Measurements from ENCODE around the gene SYTL1. TPM values are rescaled to one million over a fixed set of nuclear protein-coding genes. Genes with fewer than 3 reads are reported as not detected.

SYTL1 gene
- polyA plus RNA-seq, 2 donors, result 136 to 302 TPM

GRCh38 chr1:27301052-27301422, 40.8 kb upstream of the SYTL1 start:
- H3K4me3 ChIP-seq (ENCODE audit: low read depth in 1 of 2, low read length in 2 of 2), result no peak overlapping the region
- no peaks in the 10 kb centered on the region for H3K9me3 ChIP-seq (ENCODE audit: control insufficient read depth in 2 of 2, insufficient read depth in 1 of 2, low read depth in 1 of 2, low read length in 1 of 2)
- H3K27me3 ChIP-seq (ENCODE audit: control insufficient read depth in 1 of 2, insufficient read depth in 2 of 2, low read length in 2 of 2), result no peaks in the 10 kb centered on the region
- H3K36me3 ChIP-seq (ENCODE audit: control insufficient read depth in 2 of 2, insufficient read depth in 2 of 2, low read length in 1 of 2), result peaks cover 7 to 32% of the 10 kb centered on the region in 2 donors
- H3K27ac ChIP-seq (ENCODE audit: low read depth in 2 of 2, low read length in 1 of 2), result peak overlapping the region; percentile 46 to 86
- WGBS, 2 donors, result 60 to 71% methylated on average over 8 of the region's 8 CpGs
- peaks cover 0 to 18% of the 10 kb centered on the region in 2 donors for H3K4me1 ChIP-seq (ENCODE audit: control insufficient read depth in 2 of 2, insufficient read depth in 2 of 2, low read length in 1 of 2)

GRCh38 chr1:27301582-27302199, 40.1 kb upstream of the SYTL1 start:
- Histone ChIP-seq H3K4me3 (ENCODE audit: low read depth in 1 of 2, low read length in 2 of 2) (no peak overlapping the region), H3K27ac (ENCODE audit: low read depth in 2 of 2, low read length in 1 of 2) (no peak overlapping the region), H3K36me3 (ENCODE audit: control insufficient read depth in 2 of 2, insufficient read depth in 2 of 2, low read length in 1 of 2) (peaks cover 7 to 33% of the 10 kb centered on the region in 2 donors), H3K4me1 (ENCODE audit: control insufficient read depth in 2 of 2, insufficient read depth in 2 of 2, low read length in 1 of 2) (peaks cover 0 to 19% of the 10 kb centered on the region in 2 donors), H3K27me3 (ENCODE audit: control insufficient read depth in 1 of 2, insufficient read depth in 2 of 2, low read length in 2 of 2) (no peaks in the 10 kb centered on the region), H3K9me3 (ENCODE audit: control insufficient read depth in 2 of 2, insufficient read depth in 1 of 2, low read depth in 1 of 2, low read length in 1 of 2) (no peaks in the 10 kb centered on the region)
- WGBS, 2 donors, result 71 to 80% methylated on average over 10 of the region's 10 CpGs

- no peaks in the 10 kb centered on the region for H3K9me3 ChIP-seq (ENCODE audit: control insufficient read depth in 2 of 2, insufficient read depth in 1 of 2, low read depth in 1 of 2, low read length in 1 of 2)
- no peaks in the 10 kb centered on the region for H3K27me3 ChIP-seq (ENCODE audit: control insufficient read depth in 1 of 2, insufficient read depth in 2 of 2, low read length in 2 of 2)
- H3K27ac ChIP-seq (ENCODE audit: low read depth in 2 of 2, low read length in 1 of 2), result no peak overlapping the region
- H3K36me3 ChIP-seq (ENCODE audit: control insufficient read depth in 2 of 2, insufficient read depth in 2 of 2, low read length in 1 of 2), result peaks cover 7 to 27% of the 10 kb centered on the region in 2 donors
- peaks cover 0 to 22% of the 10 kb centered on the region in 2 donors for H3K4me1 ChIP-seq (ENCODE audit: control insufficient read depth in 2 of 2, insufficient read depth in 2 of 2, low read length in 1 of 2)
- no peak overlapping the region for H3K4me3 ChIP-seq (ENCODE audit: low read depth in 1 of 2, low read length in 2 of 2)
- WGBS, 2 donors, result 93 to 98% methylated on average over 2 of the region's 2 CpGs
Measured at GRCh38 chr1:27302612-27303011, 39.2 kb upstream of the SYTL1 start.

- Histone ChIP-seq H3K4me1 (ENCODE audit: control insufficient read depth in 2 of 2, insufficient read depth in 2 of 2, low read length in 1 of 2) (peaks cover 0 to 22% of the 10 kb centered on the region in 2 donors), H3K4me3 (ENCODE audit: low read depth in 1 of 2, low read length in 2 of 2) (no peak overlapping the region), H3K27me3 (ENCODE audit: control insufficient read depth in 1 of 2, insufficient read depth in 2 of 2, low read length in 2 of 2) (no peaks in the 10 kb centered on the region), H3K36me3 (ENCODE audit: control insufficient read depth in 2 of 2, insufficient read depth in 2 of 2, low read length in 1 of 2) (peaks cover 4 to 24% of the 10 kb centered on the region in 2 donors), H3K9me3 (ENCODE audit: control insufficient read depth in 2 of 2, insufficient read depth in 1 of 2, low read depth in 1 of 2, low read length in 1 of 2) (no peaks in the 10 kb centered on the region), H3K27ac (ENCODE audit: low read depth in 2 of 2, low read length in 1 of 2) (no peak overlapping the region)
- 89 to 92% methylated on average over 15 of the region's 15 CpGs for WGBS, 2 donors
Measured at GRCh38 chr1:27303509-27303908, 38.3 kb upstream of the SYTL1 start.

- no peaks in the 10 kb centered on the region for H3K27me3 ChIP-seq (ENCODE audit: control insufficient read depth in 1 of 2, insufficient read depth in 2 of 2, low read length in 2 of 2)
Measured at GRCh38 chr1:27306071-27306470, 35.8 kb upstream of the SYTL1 start.

GRCh38 chr1:27306892-27307761, 34.7 kb upstream of the SYTL1 start:
- Histone ChIP-seq H3K9me3 (ENCODE audit: control insufficient read depth in 2 of 2, insufficient read depth in 1 of 2, low read depth in 1 of 2, low read length in 1 of 2) (no peaks in the 10 kb centered on the region), H3K27ac (ENCODE audit: low read depth in 2 of 2, low read length in 1 of 2) (no peak overlapping the region), H3K27me3 (ENCODE audit: control insufficient read depth in 1 of 2, insufficient read depth in 2 of 2, low read length in 2 of 2) (no peaks in the 10 kb centered on the region), H3K4me1 (ENCODE audit: control insufficient read depth in 2 of 2, insufficient read depth in 2 of 2, low read length in 1 of 2) (peaks cover 0 to 4% of the 10 kb centered on the region in 2 donors), H3K36me3 (ENCODE audit: control insufficient read depth in 2 of 2, insufficient read depth in 2 of 2, low read length in 1 of 2) (peaks cover 2 to 12% of the 10 kb centered on the region in 2 donors), H3K4me3 (ENCODE audit: low read depth in 1 of 2, low read length in 2 of 2) (no peak overlapping the region)
- 74 to 86% methylated on average over 11 of the region's 11 CpGs for WGBS, 2 donors

More at GRCh38 chr1:27306071-27306470, 35.8 kb upstream of the SYTL1 start:
- peaks cover 0 to 5% of the 10 kb centered on the region in 2 donors for H3K4me1 ChIP-seq (ENCODE audit: control insufficient read depth in 2 of 2, insufficient read depth in 2 of 2, low read length in 1 of 2)
- no peak overlapping the region for H3K4me3 ChIP-seq (ENCODE audit: low read depth in 1 of 2, low read length in 2 of 2)
- H3K36me3 ChIP-seq (ENCODE audit: control insufficient read depth in 2 of 2, insufficient read depth in 2 of 2, low read length in 1 of 2), result peaks cover 4 to 15% of the 10 kb centered on the region in 2 donors
- no peak overlapping the region for H3K27ac ChIP-seq (ENCODE audit: low read depth in 2 of 2, low read length in 1 of 2)
- WGBS, 2 donors, result 86 to 87% methylated on average over 11 of the region's 11 CpGs
- H3K9me3 ChIP-seq (ENCODE audit: control insufficient read depth in 2 of 2, insufficient read depth in 1 of 2, low read depth in 1 of 2, low read length in 1 of 2), result no peaks in the 10 kb centered on the region

GRCh38 chr1:27307874-27308598, 33.8 kb upstream of the SYTL1 start:
- WGBS, 2 donors, result 80 to 89% methylated on average over 5 to 6 of the region's 6 CpGs
- H3K9me3 ChIP-seq (ENCODE audit: control insufficient read depth in 2 of 2, insufficient read depth in 1 of 2, low read depth in 1 of 2, low read length in 1 of 2), result no peaks in the 10 kb centered on the region
- H3K27me3 ChIP-seq (ENCODE audit: control insufficient read depth in 1 of 2, insufficient read depth in 2 of 2, low read length in 2 of 2), result no peaks in the 10 kb centered on the region
- H3K4me3 ChIP-seq (ENCODE audit: low read depth in 1 of 2, low read length in 2 of 2), result no peak overlapping the region
- H3K36me3 ChIP-seq (ENCODE audit: control insufficient read depth in 2 of 2, insufficient read depth in 2 of 2, low read length in 1 of 2), result peaks cover 2 to 12% of the 10 kb centered on the region in 2 donors
- peaks cover 0 to 4% of the 10 kb centered on the region in 2 donors for H3K4me1 ChIP-seq (ENCODE audit: control insufficient read depth in 2 of 2, insufficient read depth in 2 of 2, low read length in 1 of 2)
- no peak overlapping the region for H3K27ac ChIP-seq (ENCODE audit: low read depth in 2 of 2, low read length in 1 of 2)

- WGBS, 2 donors, result 72 to 83% methylated on average over 3 of the region's 3 CpGs
Measured at GRCh38 chr1:27314169-27314568, 27.7 kb upstream of the SYTL1 start.

GRCh38 chr1:27314737-27315136, 27.1 kb upstream of the SYTL1 start:
- Histone ChIP-seq H3K36me3 (ENCODE audit: control insufficient read depth in 2 of 2, insufficient read depth in 2 of 2, low read length in 1 of 2) (no peaks in the 10 kb centered on the region), H3K9me3 (ENCODE audit: control insufficient read depth in 2 of 2, insufficient read depth in 1 of 2, low read depth in 1 of 2, low read length in 1 of 2) (no peaks in the 10 kb centered on the region), H3K27ac (ENCODE audit: low read depth in 2 of 2, low read length in 1 of 2) (no peak overlapping the region), H3K4me1 (ENCODE audit: control insufficient read depth in 2 of 2, insufficient read depth in 2 of 2, low read length in 1 of 2) (no peaks in the 10 kb centered on the region), H3K4me3 (ENCODE audit: low read depth in 1 of 2, low read length in 2 of 2) (no peak overlapping the region), H3K27me3 (ENCODE audit: control insufficient read depth in 1 of 2, insufficient read depth in 2 of 2, low read length in 2 of 2) (no peaks in the 10 kb centered on the region)
- 71 to 81% methylated on average over 2 of the region's 2 CpGs for WGBS, 2 donors

More at GRCh38 chr1:27314169-27314568, 27.7 kb upstream of the SYTL1 start:
- no peaks in the 10 kb centered on the region for H3K4me1 ChIP-seq (ENCODE audit: control insufficient read depth in 2 of 2, insufficient read depth in 2 of 2, low read length in 1 of 2)
- no peak overlapping the region for H3K4me3 ChIP-seq (ENCODE audit: low read depth in 1 of 2, low read length in 2 of 2)
- H3K36me3 ChIP-seq (ENCODE audit: control insufficient read depth in 2 of 2, insufficient read depth in 2 of 2, low read length in 1 of 2), result no peaks in the 10 kb centered on the region
- no peak overlapping the region for H3K27ac ChIP-seq (ENCODE audit: low read depth in 2 of 2, low read length in 1 of 2)
- no peaks in the 10 kb centered on the region for H3K27me3 ChIP-seq (ENCODE audit: control insufficient read depth in 1 of 2, insufficient read depth in 2 of 2, low read length in 2 of 2)
- H3K9me3 ChIP-seq (ENCODE audit: control insufficient read depth in 2 of 2, insufficient read depth in 1 of 2, low read depth in 1 of 2, low read length in 1 of 2), result no peaks in the 10 kb centered on the region
